Ovary (tissue), 9 donors: ENCODE measurements around the gene CCL2. TPM values are rescaled to one million over a fixed set of nuclear protein-coding genes. Genes with fewer than 3 reads are reported as not detected.

Experiments
- DNase-seq, 5 donors: peaks; one replicate each; pipeline ENCODE4 v3.0.0-alpha.2; 2019 to 2020
- H3K27ac ChIP-seq, 2 donors: fragments of 200-600 bp; one replicate each; pipeline versions ENCODE4 v1.5.1 to v1.8.0; 2019 to 2022
- H3K27me3 ChIP-seq: fragments of 200-600 bp; one replicate; pipeline ENCODE4 v1.8.0; 2022
- H3K36me3 ChIP-seq: fragments of 200-600 bp; sonication (generic); one replicate; pipeline ENCODE4 v1.5.1; 2019
- H3K4me1 ChIP-seq: one replicate; pipeline ENCODE4 v1.8.1; 2013; ENCODE audit warnings: mild to moderate bottlenecking, moderate library complexity; ENCODE audit not compliant: insufficient read depth
- H3K4me3 ChIP-seq: fragments of 200-600 bp; sonication (generic); one replicate; pipeline ENCODE4 v1.5.1; 2017
- H3K9me3 ChIP-seq, 2 donors: fragments of 200-600 bp in 1 of 2; sonication (generic) in 1 of 2; one replicate each; pipeline versions ENCODE4 v1.5.1 to v1.8.1; 2013 to 2019; ENCODE audit warnings: mild to moderate bottlenecking in 1 of 2, moderate library complexity in 1 of 2
- EP300 ChIP-seq: sonication (generic); formaldehyde crosslinking; IDR thresholded peaks from one replicate; pipeline ENCODE4 v1.6.1; 2017; ENCODE audit warnings: antibody characterized with exemption
- POLR2A ChIP-seq: fragments of 450-650 bp; IDR thresholded peaks from one replicate; pipeline ENCODE4 v1.6.1; 2017; ENCODE audit warnings: antibody characterized with exemption, mild to moderate bottlenecking, moderate library complexity
- WGBS, 3 donors: extraction: QIAGEN DNeasy Blood & Tissue Kit in 1 of 3; methylation state at CpG; one replicate each; pipeline versions ENCODE4 v1.1.5 to v1.1.7; 2013 to 2017; 5-methylcytosine and 5-hydroxymethylcytosine counted together
- intact Hi-C, 4 donors: fragments of 100-400 bp; cut with DNase I; formaldehyde crosslinking; loops; one replicate each; pipeline versions ENCODE4 v1.11.0 to v1.15.1; 2022 to 2023
- polyA plus RNA-seq, 2 donors: library from polyadenylated mRNA; stranded (reverse); fragments of 200-250 nt in 1 of 2; fragments of 350-450 nt in 1 of 2; fragmentation: Illumina TruSeq in 1 of 2; extraction: RNeasy Lipid Tissue Mini Kit (QIAGEN cat#74804) in 1 of 2; gene quantifications; one replicate each; pipeline ENCODE4 v1.2.3, GENCODE V29; 2013 to 2014
- total RNA-seq, 7 donors: library from RNA; depleted of rRNA in 2 of 7; stranded (reverse); fragments of >200 nt in 2 of 7; fragmentation: NEBNext Ultra II Directional in 3 of 7; extraction: Animal tissue kit (Norgen Biotek cat#: 25700) in 3 of 7; gene quantifications; one replicate each; pipeline versions ENCODE4 v1.1.0 to v1.2.4, GENCODE V29; 2016 to 2023
- TF ChIP-seq, protein P1 (sequence below), 3 donors: fragments of 450-650 bp in 2 of 3; fragments of 200-600 bp in 1 of 3; IDR thresholded peaks; one replicate each; pipeline versions ENCODE4 v1.5.1 to v1.8.0; 2016 to 2022; ENCODE audit warnings: antibody characterized with exemption in 3 of 3, mild to moderate bottlenecking in 1 of 3
- donor health status: DM: no; HTN: no; CAD: no; lungs with moderate emphysema.
- donor health status: DM: no; HTN: no; CAD: no.
- donor health status: Bipolar disorder and iron deficiency.
- donor health status: DM: yes; HTN: yes; CAD: no.
- donor health status: DM: no; HTN: no; CAD: no.
- donor health status: DM: yes; HTN: yes; CAD: no.

The CCL2 gene
- total and polyA plus RNA-seq, 9 donors = 5.0 to 156 (median 31.5) TPM

DNA sequence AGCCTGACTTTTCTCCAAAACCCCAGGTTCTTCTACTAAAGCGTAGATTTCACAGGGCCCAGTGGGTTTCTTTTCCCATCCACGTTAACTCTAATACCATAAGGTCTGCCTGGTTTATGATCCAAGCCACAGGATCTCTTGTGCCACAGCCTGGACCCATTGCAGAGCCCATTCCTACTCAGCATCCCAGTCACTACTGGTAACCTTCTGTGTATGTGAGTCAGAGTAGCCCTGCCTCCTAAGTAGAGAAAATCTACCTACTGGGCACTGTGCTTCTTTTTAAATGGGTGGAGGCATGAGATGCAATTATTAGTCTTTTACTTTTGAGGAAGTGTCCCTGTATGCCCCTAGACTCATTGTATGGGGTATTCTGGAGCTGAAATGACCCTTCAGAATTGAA is 43.9 kb downstream of the CCL2 start:
- H3K4me1 ChIP-seq = no peaks in the 10 kb centered on the region
- no peaks in the 10 kb centered on the region for H3K9me3 ChIP-seq
- H3K36me3 ChIP-seq = no peaks in the 10 kb centered on the region
- intact Hi-C loops = no loop called here
- TF ChIP-seq, protein P1, sequence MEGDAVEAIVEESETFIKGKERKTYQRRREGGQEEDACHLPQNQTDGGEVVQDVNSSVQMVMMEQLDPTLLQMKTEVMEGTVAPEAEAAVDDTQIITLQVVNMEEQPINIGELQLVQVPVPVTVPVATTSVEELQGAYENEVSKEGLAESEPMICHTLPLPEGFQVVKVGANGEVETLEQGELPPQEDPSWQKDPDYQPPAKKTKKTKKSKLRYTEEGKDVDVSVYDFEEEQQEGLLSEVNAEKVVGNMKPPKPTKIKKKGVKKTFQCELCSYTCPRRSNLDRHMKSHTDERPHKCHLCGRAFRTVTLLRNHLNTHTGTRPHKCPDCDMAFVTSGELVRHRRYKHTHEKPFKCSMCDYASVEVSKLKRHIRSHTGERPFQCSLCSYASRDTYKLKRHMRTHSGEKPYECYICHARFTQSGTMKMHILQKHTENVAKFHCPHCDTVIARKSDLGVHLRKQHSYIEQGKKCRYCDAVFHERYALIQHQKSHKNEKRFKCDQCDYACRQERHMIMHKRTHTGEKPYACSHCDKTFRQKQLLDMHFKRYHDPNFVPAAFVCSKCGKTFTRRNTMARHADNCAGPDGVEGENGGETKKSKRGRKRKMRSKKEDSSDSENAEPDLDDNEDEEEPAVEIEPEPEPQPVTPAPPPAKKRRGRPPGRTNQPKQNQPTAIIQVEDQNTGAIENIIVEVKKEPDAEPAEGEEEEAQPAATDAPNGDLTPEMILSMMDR (IDR thresholded peaks at IDR 0.05) = no peak
- TF ChIP-seq EP300 (no peak), POLR2A (no peak)
- no peak for DNase-seq
- H3K27ac ChIP-seq = no peak overlapping the region
- H3K27me3 ChIP-seq = no peaks in the 10 kb centered on the region
- no peak overlapping the region for H3K4me3 ChIP-seq
- WGBS, 3 donors = 92 to 97% (median 93%) methylated on average over 2 of the region's 2 CpGs

DNA sequence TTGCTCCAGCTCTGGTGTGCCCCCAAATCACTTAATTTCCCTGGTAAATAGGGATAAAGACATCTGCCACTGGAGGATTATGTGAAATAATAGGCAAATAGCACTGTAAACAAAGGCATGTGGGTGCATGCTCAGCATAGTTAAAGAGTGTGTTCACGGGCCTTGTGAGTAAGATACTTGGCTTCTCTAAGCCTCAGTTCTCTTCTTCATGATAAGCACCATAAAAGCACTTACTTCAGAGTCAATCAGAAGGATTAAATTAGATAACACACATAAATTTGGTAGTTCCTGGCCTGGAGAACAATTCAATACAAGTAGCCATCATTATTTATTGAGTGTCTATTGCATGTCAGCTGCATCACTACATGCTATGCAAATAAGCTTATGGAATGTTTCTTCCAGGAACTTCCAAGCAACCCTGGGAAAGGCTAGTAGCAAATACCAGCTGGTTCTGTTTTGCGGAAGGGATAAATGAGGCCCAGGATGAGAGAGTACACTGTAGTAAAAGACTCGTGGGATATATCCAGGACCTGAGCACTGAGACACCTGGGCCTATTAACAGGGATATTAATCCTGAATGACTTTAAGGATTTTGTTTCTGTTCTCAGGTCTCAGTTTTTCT is 45.0 kb downstream of the CCL2 start:
- intact Hi-C loops = loop anchor here in 1 of 4 donors (10.0 kb wide), 1 partner anchor 95 kb away; no protein-coding TSS in a partner anchor

DNA sequence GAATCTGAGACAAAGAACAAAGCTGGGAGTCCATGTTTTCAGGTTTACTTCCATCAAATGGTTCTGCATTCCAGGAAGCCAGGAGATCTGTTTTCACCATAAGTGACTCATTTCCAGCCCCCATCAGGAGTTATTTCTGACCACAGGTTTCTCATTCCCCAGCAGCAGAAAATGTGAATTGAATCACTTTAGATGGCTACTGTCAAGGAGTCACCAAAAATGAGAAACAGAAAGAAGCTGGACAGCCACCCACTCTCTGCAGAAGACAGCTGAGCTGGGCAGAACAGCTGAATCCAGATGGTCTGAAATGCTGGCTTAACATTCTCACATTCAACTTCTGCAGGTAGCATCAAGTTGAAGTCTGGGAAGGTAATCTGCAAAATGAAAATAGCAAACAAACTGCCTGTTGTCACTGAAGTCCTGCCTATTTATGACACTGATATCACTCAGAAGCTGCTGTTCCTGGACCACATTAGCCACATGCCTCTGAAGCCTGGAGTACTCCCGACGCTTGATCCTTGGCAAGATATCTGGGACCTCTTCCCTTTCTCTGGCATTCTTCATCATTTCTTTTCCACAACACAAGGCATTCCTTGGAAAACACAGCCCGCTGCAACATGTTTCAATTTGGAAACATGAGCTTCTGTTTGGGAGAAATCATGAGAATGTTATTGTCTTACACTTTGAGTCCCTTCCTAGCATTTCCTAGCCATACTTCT is 45.7 kb downstream of the CCL2 start:
- TF ChIP-seq POLR2A (no peak), EP300 (no peak)
- TF ChIP-seq, protein P1 (IDR thresholded peaks at IDR 0.05) = no peak
- intact Hi-C loops = loop anchor here in 1 of 4 donors (10.0 kb wide), 1 partner anchor 96 kb away; no protein-coding TSS in a partner anchor
- no peak overlapping the region for H3K27ac ChIP-seq
- no peak for DNase-seq
- no peaks in the 10 kb centered on the region for H3K36me3 ChIP-seq
- no peaks in the 10 kb centered on the region for H3K4me1 ChIP-seq
- WGBS, 3 donors = 13 to 21% (median 17%) methylated on average over 3 of the region's 3 CpGs
- H3K27me3 ChIP-seq = no peaks in the 10 kb centered on the region
- no peaks in the 10 kb centered on the region for H3K9me3 ChIP-seq
- no peak overlapping the region for H3K4me3 ChIP-seq

More for the DNA sequence above, 45.0 kb downstream of the CCL2 start:
- WGBS, 3 donors = 44 to 59% (median 56%) methylated on average over 3 of the region's 3 CpGs
- H3K27ac ChIP-seq = no peak overlapping the region
- H3K4me3 ChIP-seq = no peak overlapping the region
- no peaks in the 10 kb centered on the region for H3K9me3 ChIP-seq
- no peak for DNase-seq
- H3K4me1 ChIP-seq = no peaks in the 10 kb centered on the region
- TF ChIP-seq, protein P1 (IDR thresholded peaks at IDR 0.05) = no peak
- TF ChIP-seq POLR2A (no peak), EP300 (no peak)
- no peaks in the 10 kb centered on the region for H3K27me3 ChIP-seq
- no peaks in the 10 kb centered on the region for H3K36me3 ChIP-seq

DNA sequence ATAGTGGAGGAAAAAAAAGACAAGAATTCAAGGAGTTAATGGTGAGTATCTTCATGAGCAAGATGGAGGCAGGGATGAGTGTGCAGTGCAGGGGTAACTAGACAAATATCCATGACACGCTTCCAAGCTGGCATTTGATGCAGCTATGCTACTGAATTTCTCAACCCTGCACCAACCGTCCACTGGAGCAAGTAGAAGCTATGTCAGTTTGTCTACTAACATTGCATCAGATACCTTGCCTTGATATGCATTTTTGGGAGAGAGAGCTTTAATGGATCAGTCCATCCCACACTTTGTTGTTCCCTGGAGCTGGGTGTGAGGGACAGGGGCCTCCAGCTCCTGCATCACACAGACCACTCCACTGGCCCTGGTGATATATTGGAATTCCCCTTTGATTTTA is 46.9 kb downstream of the CCL2 start:
- Histone ChIP-seq H3K4me1 (no peaks in the 10 kb centered on the region), H3K9me3 (no peaks in the 10 kb centered on the region), H3K4me3 (no peak overlapping the region), H3K27ac (no peak overlapping the region), H3K36me3 (no peaks in the 10 kb centered on the region), H3K27me3 (no peaks in the 10 kb centered on the region)
- no peak for DNase-seq
- TF ChIP-seq, protein P1 (IDR thresholded peaks at IDR 0.05) = no peak
- TF ChIP-seq POLR2A (no peak), EP300 (no peak)
- 47 to 97% (median 72%) methylated on average over 2 of the region's 2 CpGs for WGBS, 3 donors
- intact Hi-C loops = loop anchor here in 1 of 4 donors (10.0 kb wide), 1 partner anchor 97 kb away; no protein-coding TSS in a partner anchor
